Myocyte (in vitro differentiated cells): ENCODE results near the gene BPIFA3. TPM values are rescaled to one million over a fixed set of nuclear protein-coding genes. Genes with fewer than 3 reads are reported as not detected.

Source experiments
- DNase-seq: peaks from one replicate; pipeline ENCODE4 v3.0.0-alpha.2; 2012; ENCODE audit warnings: low read depth
- total RNA-seq: library from RNA; depleted of rRNA; stranded (reverse); fragments of >200 nt; gene quantifications from 2 replicates; pipeline ENCODE4 v1.2.3, GENCODE V29; 2014

Gene BPIFA3
- total RNA-seq, 1 donor from 2014 or later = not detected

- no peak for DNase-seq
Measured at GRCh38 chr20:33259371-33259770, 42.2 kb downstream of the BPIFA3 start.

- peak; percentile 2 for DNase-seq
Measured at GRCh38 chr20:33261465-33261864, 44.3 kb downstream of the BPIFA3 start.

- peak; percentile 62 for DNase-seq
Measured at GRCh38 chr20:33262658-33263065, 45.5 kb downstream of the BPIFA3 start.

GRCh38 chr20:33263784-33264183 lies 46.6 kb downstream of the BPIFA3 start:
- no peak for DNase-seq

GRCh38 chr20:33267701-33268100 lies 50.5 kb downstream of the BPIFA3 start:
- no peak for DNase-seq

GRCh38 chr20:33272155-33272873 lies 55.2 kb downstream of the BPIFA3 start:
- DNase-seq = no peak

- DNase-seq = no peak
Measured at GRCh38 chr20:33273117-33273851, 56.1 kb downstream of the BPIFA3 start.

- DNase-seq = no peak
Measured at GRCh38 chr20:33275215-33275614, 58.1 kb downstream of the BPIFA3 start.

GRCh38 chr20:33275871-33276270 lies 58.7 kb downstream of the BPIFA3 start:
- DNase-seq = no peak

- no peak for DNase-seq
Measured at GRCh38 chr20:33276303-33277113, 59.4 kb downstream of the BPIFA3 start.

Other genes with a start within 250 kb of the BPIFA3 start
- not detected in 2 replicates for gene SUN5, start 212.9 kb upstream of the BPIFA3 start, total RNA-seq
- not detected in 2 replicates for gene BPIFB2, start 209.6 kb upstream of the BPIFA3 start, total RNA-seq
- gene BPIFB6, start 185.7 kb upstream of the BPIFA3 start, total RNA-seq = not detected in 2 replicates
- not detected in 2 replicates for gene BPIFB3, start 163.4 kb upstream of the BPIFA3 start, total RNA-seq
- gene BPIFB4, start 137.7 kb upstream of the BPIFA3 start, total RNA-seq = not detected in 2 replicates
- gene BPIFA2, start 49.2 kb upstream of the BPIFA3 start, total RNA-seq = not detected in 2 replicates
- gene BPIFA1, start 18.6 kb downstream of the BPIFA3 start, total RNA-seq = not detected in 2 replicates
- not detected in 2 replicates for gene BPIFB1, start 65.9 kb downstream of the BPIFA3 start, total RNA-seq
- 28.1 and 29.7 TPM in 2 replicates for gene CDK5RAP1, start 184.2 kb downstream of the BPIFA3 start, total RNA-seq
- 35.6 and 35.8 TPM in 2 replicates for gene SNTA1, start 226.4 kb downstream of the BPIFA3 start, total RNA-seq